ENCODE measurements around the gene C6orf47.

The C6orf47 gene

GRCh38 chr6:31614684-31615578 is 45.6 kb downstream of the C6orf47 start, which contains the start of gene AIF1:
Gene AIF1, plus strand, starts transcription at chr6:31615234. Its CDS starts 96 bp downstream, at chr6:31615330.
- DNase-seq (ENCODE audit: low read depth, low spot score) = no peak

GRCh38 chr6:31614075-31614619 is 46.4 kb downstream of the C6orf47 start:
- no peak for DNase-seq (ENCODE audit: low read depth, low spot score)

- no peak for DNase-seq (ENCODE audit: low read depth, low spot score)
These were observed 49.6 kb downstream of the C6orf47 start for GRCh38 chr6:31610968-31611367.

GRCh38 chr6:31609519-31610406 is 50.8 kb downstream of the C6orf47 start:
- no peak for DNase-seq (ENCODE audit: low read depth, low spot score)
